ENCODE results near the gene NOP9.

The NOP9 gene

DNA sequence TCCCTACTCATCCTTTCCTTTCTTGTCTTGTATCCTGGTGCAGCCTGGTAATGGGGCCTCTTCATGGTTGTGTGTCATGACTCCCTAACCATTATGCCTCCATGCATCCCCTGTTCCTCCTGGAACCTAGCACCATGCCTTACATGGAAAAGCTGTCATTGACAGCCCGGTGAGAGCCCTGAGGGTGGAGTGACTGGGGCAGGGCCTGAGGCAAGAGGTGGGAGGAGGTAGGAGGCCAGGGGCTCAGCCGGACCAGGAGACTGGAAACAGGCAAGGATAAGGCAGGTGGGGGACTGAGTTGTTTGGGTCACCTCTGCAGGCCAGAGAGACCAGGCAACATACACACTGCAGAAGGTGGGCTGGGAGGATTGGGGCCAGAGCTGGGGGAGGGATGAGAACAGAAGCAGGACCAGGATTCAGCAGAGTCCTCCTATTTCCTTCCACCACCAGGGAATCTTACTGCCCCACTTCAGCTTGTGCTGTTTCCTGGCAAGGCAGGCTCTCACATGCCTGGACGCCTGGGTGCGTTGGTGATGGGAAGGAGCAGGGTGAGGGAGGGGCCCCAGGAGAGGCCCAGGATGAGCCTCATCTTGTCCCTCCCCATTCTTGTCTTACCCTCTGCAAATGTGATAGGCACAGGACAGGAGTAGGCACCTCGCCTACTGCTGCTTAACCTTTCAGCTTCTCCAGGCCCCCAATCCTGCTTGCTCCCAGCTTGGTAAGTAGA is 10.1 kb downstream of the NOP9 start, which contains the start of gene LTB4R2:
LTB4R2 (plus strand) TSS at position 603 of the 727 bp plus-strand sequence. CDS start 525 bp downstream, outside the sequence.
- Histone ChIP-seq H3K9me2 (ENCODE audit: low read depth, low read length) (no peaks in the 10 kb centered on the region), H4K20me1 (ENCODE audit: insufficient read depth, low read length) (no peaks in the 10 kb centered on the region), H2AFZ (ENCODE audit: low read length) (no peak within 1 kb of the TSS), H3K79me2 (ENCODE audit: insufficient read depth, low read length) (no peaks in the 10 kb centered on the region), H3K36me3 (ENCODE audit: insufficient read depth, low read length) (peaks cover 41% of the 10 kb centered on the region), H3K4me3 (ENCODE audit: low read depth, low read length, poor library complexity, severe bottlenecking) (peak within 1 kb of the TSS; percentile 55), H3K4me2 (ENCODE audit: low read length) (peak within 1 kb of the TSS; percentile 64), H3F3A (ENCODE audit: insufficient read depth, low read length) (no peaks in the 10 kb centered on the region), H3K27ac (ENCODE audit: low read depth, low read length, poor library complexity, severe bottlenecking) (peak within 1 kb of the TSS; percentile 45), H3K9ac (ENCODE audit: low read length) (peak within 1 kb of the TSS; percentile 65; the same call in 1 of the 2 replicates), H3K4me1 (ENCODE audit: insufficient read depth, low read length, severe bottlenecking) (peaks cover 32% of the 10 kb centered on the region), H3K9me3 (ENCODE audit: low read length) (no peaks in the 10 kb centered on the region), H3K27me3 (ENCODE audit: insufficient read depth, low read length) (no peaks in the 10 kb centered on the region)
- TF ChIP-seq EZH2 (IDR thresholded peaks at IDR 0.05; ENCODE audit: borderline replicate concordance, low read length) = no peak
- TF ChIP-seq, protein P1, sequence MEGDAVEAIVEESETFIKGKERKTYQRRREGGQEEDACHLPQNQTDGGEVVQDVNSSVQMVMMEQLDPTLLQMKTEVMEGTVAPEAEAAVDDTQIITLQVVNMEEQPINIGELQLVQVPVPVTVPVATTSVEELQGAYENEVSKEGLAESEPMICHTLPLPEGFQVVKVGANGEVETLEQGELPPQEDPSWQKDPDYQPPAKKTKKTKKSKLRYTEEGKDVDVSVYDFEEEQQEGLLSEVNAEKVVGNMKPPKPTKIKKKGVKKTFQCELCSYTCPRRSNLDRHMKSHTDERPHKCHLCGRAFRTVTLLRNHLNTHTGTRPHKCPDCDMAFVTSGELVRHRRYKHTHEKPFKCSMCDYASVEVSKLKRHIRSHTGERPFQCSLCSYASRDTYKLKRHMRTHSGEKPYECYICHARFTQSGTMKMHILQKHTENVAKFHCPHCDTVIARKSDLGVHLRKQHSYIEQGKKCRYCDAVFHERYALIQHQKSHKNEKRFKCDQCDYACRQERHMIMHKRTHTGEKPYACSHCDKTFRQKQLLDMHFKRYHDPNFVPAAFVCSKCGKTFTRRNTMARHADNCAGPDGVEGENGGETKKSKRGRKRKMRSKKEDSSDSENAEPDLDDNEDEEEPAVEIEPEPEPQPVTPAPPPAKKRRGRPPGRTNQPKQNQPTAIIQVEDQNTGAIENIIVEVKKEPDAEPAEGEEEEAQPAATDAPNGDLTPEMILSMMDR (IDR thresholded peaks at IDR 0.05; ENCODE audit: low read length) = no peak

- H3K4me1 ChIP-seq (ENCODE audit: insufficient read depth, low read length, severe bottlenecking) = peaks cover 32% of the 10 kb centered on the region
- peak overlapping the region; percentile 65; the same call in 1 of the 2 replicates for H3K9ac ChIP-seq (ENCODE audit: low read length)
- H3K4me2 ChIP-seq (ENCODE audit: low read length) = peak overlapping the region; percentile 64
- peak overlapping the region; percentile 45 for H3K27ac ChIP-seq (ENCODE audit: low read depth, low read length, poor library complexity, severe bottlenecking)
- H3K36me3 ChIP-seq (ENCODE audit: insufficient read depth, low read length) = peaks cover 36% of the 10 kb centered on the region
- no peak overlapping the region for H2AFZ ChIP-seq (ENCODE audit: low read length)
- no peaks in the 10 kb centered on the region for H3K9me2 ChIP-seq (ENCODE audit: low read depth, low read length)
- H4K20me1 ChIP-seq (ENCODE audit: insufficient read depth, low read length) = no peaks in the 10 kb centered on the region
- no peak for TF ChIP-seq EZH2 (IDR thresholded peaks at IDR 0.05; ENCODE audit: borderline replicate concordance, low read length)
- TF ChIP-seq, protein P1 (IDR thresholded peaks at IDR 0.05; ENCODE audit: low read length) = no peak
- H3K4me3 ChIP-seq (ENCODE audit: low read depth, low read length, poor library complexity, severe bottlenecking) = peak overlapping the region; percentile 55
- no peaks in the 10 kb centered on the region for H3K79me2 ChIP-seq (ENCODE audit: insufficient read depth, low read length)
- no peaks in the 10 kb centered on the region for H3K9me3 ChIP-seq (ENCODE audit: low read length)
- no peaks in the 10 kb centered on the region for H3K27me3 ChIP-seq (ENCODE audit: insufficient read depth, low read length)
- no peaks in the 10 kb centered on the region for H3F3A ChIP-seq (ENCODE audit: insufficient read depth, low read length)
Measured at GRCh38 chr14:24310265-24310645, 10.6 kb downstream of the NOP9 start.

- Histone ChIP-seq H3K4me1 (ENCODE audit: insufficient read depth, low read length, severe bottlenecking) (peaks cover 32% of the 10 kb centered on the region), H3K27ac (ENCODE audit: low read depth, low read length, poor library complexity, severe bottlenecking) (peak within 1 kb of the TSS; percentile 45), H3K9ac (ENCODE audit: low read length) (peak within 1 kb of the TSS; percentile 65), H3K9me2 (ENCODE audit: low read depth, low read length) (no peaks in the 10 kb centered on the region), H3F3A (ENCODE audit: insufficient read depth, low read length) (no peaks in the 10 kb centered on the region), H2AFZ (ENCODE audit: low read length) (no peak within 1 kb of the TSS), H3K9me3 (ENCODE audit: low read length) (no peaks in the 10 kb centered on the region), H3K4me2 (ENCODE audit: low read length) (peak within 1 kb of the TSS; percentile 64), H4K20me1 (ENCODE audit: insufficient read depth, low read length) (no peaks in the 10 kb centered on the region), H3K36me3 (ENCODE audit: insufficient read depth, low read length) (peaks cover 29% of the 10 kb centered on the region), H3K79me2 (ENCODE audit: insufficient read depth, low read length) (no peaks in the 10 kb centered on the region), H3K27me3 (ENCODE audit: insufficient read depth, low read length) (no peaks in the 10 kb centered on the region), H3K4me3 (ENCODE audit: low read depth, low read length, poor library complexity, severe bottlenecking) (peak within 1 kb of the TSS; percentile 55)
- TF ChIP-seq EZH2 (IDR thresholded peaks at IDR 0.05; ENCODE audit: borderline replicate concordance, low read length) = no peak
- TF ChIP-seq, protein P1 (IDR thresholded peaks at IDR 0.05; ENCODE audit: low read length) = peak; percentile 52
Measured at GRCh38 chr14:24310646-24311604, 11.3 kb downstream of the NOP9 start, which contains the start of gene LTB4R. TSS of gene LTB4R (plus strand) at chr14:24311502. CDS start at chr14:24315652, 4,150 bp downstream.
